ENCODE data around the gene ZFYVE21.

DNA sequence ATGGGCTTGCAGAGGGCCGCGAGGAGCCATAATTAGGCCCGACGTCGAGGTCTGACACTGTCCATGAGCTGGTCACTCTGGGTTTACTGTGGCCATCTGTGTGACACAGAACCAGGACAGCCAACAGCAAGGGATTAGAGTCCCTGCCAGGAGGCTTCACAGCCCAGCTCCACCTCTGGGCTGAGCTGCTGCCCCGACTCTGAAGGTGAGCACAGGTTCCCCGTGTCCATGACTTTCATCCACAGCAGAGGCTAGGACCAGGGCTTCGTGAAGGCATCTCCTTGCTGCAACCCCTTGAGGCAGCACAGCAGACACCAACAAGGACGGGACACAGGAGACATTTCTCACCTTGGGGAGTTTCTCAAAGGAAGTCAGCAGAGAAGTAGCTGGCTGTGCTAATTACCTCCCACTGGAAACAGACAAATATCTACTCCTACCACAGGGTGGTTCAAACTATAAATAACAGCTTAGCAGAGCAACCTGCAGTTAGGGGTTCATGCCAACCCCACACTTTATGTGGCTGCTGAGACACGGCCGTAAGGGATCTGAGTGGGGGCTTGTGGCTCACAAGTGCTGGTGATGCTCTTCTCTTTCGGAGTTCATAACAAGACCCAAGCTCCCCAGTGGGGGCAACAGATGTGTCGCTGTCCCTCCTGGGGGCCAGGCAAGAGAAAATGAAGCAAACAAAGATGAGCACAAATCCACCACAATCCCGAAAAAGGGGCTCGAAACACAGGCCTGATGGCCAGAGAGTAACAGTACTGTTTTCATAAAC is 29.2 kb downstream of the ZFYVE21 start:
- TF ChIP-seq EZH2 (IDR thresholded peaks at IDR 0.05; ENCODE audit: borderline replicate concordance), result no peak
- TF ChIP-seq, protein P1, sequence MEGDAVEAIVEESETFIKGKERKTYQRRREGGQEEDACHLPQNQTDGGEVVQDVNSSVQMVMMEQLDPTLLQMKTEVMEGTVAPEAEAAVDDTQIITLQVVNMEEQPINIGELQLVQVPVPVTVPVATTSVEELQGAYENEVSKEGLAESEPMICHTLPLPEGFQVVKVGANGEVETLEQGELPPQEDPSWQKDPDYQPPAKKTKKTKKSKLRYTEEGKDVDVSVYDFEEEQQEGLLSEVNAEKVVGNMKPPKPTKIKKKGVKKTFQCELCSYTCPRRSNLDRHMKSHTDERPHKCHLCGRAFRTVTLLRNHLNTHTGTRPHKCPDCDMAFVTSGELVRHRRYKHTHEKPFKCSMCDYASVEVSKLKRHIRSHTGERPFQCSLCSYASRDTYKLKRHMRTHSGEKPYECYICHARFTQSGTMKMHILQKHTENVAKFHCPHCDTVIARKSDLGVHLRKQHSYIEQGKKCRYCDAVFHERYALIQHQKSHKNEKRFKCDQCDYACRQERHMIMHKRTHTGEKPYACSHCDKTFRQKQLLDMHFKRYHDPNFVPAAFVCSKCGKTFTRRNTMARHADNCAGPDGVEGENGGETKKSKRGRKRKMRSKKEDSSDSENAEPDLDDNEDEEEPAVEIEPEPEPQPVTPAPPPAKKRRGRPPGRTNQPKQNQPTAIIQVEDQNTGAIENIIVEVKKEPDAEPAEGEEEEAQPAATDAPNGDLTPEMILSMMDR (IDR thresholded peaks at IDR 0.05; ENCODE audit: poor library complexity), result no peak
- no peak for TF ChIP-seq EZH2phosphoT487 (IDR thresholded peaks at IDR 0.05; ENCODE audit: low read depth, severe bottlenecking, unreplicated experiment)

Measured in hepatocyte (in vitro differentiated cells).